Dedifferentiated amniotic fluid mesenchymal stem cell (primary cell): ENCODE data around the gene OGA.
A peak's percentile ranks its signal among the peaks of the same experiment; 100 is the strongest.

Experiments used
- DNase-seq: peaks from one replicate; pipeline ENCODE4 v3.0.0-alpha.2; 2016; ENCODE audit errors: extremely low spot score

OGA gene

DNA sequence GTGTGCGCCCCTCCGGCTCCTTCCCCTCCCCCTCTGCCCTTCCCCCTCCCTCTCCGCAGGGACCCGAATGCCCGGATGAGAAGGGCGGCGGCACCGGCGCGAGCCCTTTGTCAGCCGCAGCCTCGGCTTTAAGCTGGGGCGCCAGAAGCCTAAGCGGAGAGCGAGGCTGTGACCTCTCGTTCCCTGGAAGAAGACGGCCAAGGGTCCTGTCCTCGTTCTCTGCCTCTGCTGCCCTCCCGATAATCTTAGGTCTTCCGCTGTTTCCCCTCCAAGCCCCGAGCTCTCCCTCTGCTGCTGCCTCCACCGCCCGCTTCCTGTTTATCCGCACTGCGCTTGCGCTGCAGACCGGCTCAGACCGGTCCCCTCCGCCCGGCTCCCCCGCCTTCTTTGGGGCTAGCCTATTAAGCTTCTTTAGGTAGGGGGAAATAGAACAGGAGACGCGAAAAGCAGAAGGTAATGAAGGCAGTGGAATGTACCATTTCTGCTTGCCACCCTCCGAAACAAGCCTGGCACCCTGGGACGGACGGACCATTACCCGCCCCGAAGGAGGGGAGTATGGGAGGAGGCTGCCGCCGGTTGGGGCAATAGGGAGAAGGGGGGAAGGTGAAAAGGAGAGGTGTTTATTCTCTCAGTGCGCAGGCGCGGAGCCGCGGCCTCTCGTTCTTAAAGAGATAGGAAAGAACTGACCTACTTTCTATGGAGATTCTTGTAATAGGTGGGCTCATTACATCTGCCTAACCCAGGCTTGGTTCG is at the start of gene OGA:
OGA (minus strand) TSS at position 326 of the 753 bp plus-strand sequence. CDS start 422 bp downstream, outside the sequence.
- peak; percentile 99 for DNase-seq

DNA sequence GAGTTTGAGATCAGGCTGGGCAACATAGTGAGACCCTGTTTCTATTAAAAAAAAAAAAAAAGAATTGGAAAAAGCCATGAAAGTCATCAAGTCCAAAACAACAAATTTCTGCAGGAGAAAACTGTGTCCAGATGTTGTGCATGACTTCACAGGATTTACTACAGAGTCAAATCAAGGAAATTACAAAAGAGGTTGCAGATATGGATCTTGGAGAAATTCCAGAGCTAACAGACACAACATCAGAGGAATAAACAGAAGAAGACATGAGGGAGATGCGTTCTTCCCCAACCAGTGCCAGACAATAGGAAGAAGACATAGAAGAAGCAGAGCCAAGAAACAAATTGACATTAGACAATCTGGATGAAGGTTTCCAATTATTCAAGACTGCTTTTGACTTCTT is 49.7 kb upstream of the OGA start:
- DNase-seq = no peak

DNA sequence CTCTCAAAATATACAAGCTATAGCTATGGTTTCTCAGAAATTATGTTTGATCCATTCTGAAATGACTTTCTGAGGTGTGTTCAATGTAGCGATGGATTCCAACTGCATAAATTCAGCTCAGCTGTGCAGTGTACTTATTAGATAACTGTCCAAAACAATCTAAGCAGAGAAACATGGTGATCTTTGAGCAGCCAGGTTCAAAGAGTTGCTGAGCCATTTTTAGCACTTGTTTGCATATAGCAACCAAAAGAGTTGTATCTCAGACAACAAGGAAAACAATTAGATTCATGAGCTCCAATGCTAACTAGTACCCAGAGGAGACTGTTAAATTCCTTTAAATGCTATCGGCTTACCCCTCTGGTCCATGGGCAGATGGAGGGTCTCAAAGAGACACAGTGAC is 41.3 kb upstream of the OGA start:
- DNase-seq = no peak

DNA sequence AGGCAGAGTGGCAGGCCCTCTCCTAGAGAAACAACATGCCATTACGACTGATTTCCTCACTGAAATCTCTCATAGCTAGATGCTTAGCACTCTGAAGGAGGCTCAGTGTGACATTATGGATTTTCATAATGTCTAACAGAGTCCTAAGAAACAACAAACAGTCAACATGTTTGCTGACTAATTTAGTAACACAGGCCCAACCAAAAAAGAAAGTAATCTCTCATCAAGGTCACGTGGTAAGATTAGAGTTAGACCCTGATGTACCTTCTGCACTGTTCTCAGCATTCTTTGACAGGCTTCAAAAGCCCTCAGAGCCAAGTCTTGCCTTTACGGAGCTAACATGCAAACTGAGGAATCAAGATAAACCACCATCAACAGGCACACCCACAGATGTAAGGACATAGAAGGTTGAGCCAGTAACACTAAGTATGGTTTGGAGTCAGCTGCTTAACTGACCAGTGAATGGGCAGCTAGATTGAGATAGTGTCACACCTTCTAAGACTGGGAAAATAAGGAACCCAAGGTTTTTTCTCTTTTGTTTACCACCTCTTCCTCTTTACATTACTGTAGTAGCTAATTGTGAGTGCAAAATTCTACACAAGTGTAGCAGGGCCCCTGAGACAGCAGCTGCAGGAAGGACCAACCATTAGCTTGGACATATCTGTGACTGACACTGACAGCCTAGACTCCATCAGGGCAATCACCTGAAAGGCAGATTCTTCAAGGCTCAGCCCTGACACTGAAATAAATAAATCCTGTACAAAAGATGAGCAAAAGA is 40.7 kb upstream of the OGA start:
- no peak for DNase-seq

DNA sequence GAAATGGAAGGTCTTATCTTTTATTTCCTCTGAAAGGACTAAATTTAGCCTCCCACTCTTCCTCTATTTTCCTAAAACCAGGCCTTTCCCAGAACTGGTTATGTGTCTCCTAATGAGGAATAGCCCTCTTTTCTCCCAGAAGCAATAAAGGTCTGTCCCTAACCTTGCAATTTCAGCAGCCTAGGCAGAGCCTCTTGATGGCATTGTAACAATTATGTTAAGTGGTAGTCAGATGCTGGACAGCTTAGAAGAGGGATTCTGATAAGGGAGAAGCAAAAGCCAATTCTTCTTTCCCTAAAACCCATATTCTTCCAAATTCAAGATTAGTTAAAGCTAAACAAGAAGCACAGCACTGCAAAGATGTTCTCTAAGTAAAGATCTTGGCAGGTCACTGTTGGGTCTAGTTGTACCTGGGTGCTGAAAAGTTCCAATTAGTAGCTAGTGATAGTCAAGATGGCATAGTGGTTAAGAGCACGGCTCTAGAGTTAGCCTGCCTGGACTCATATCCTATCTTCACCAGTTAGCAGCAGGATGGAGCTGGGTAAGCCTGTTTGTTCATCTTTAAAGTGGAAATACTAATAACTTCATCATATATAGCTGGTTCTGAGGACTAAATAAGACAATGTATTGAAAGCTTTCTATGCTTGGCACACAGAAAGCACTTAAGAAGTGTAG is 39.7 kb upstream of the OGA start:
- DNase-seq = no peak

DNA sequence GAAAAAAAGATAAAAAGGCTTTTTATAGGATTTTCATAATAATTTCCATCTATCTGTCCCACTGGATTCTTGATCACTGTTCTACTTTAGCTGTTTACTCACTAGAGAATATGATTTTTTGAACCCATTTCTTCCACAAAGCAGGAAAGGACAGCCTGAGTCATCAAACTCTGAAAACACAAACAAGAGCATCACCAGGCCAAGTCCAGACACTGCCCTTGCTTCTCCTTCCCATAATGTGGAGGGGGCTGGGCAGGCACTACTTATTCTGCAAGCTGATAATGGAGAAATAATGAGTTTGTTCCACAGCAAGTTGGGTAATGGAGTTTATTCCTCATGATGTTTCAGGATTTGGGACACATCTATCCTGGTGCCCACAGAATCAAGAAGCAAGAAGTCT is 38.4 kb upstream of the OGA start:
- DNase-seq = no peak

DNA sequence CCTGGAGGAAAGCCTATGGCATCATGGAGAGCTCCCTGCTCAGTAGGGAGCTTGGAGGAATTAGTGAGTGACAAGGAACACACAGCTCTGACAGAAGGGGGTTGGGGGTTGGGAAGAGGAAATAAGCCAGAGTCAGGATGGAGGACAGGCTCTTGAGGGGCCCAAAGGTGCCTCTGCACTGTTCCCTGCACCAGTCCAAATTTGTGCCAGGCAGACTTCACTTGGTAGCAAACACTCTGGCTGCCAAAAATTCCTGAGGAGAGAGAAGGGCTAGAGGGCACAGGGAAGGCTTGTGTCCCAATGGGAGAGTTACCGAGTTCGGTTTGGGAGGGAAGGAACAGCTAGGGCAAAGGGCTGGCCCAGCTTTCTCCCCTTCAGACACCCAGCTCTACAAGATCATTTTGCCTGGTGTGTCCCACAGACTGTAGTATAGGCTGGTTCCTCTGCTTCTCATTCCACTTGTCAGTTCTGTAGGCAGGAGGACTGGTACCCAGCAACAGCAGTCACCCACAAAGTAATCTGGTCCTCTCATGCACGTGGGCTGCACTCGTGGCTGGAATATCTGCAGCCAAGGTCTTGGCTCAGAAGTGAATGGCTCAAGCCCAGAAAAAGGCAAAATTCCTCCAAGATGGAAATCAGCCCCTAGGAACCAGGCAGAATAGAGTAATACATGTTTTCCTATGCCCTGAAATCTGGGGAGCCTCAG is 33.3 kb upstream of the OGA start:
- no peak for DNase-seq

DNA sequence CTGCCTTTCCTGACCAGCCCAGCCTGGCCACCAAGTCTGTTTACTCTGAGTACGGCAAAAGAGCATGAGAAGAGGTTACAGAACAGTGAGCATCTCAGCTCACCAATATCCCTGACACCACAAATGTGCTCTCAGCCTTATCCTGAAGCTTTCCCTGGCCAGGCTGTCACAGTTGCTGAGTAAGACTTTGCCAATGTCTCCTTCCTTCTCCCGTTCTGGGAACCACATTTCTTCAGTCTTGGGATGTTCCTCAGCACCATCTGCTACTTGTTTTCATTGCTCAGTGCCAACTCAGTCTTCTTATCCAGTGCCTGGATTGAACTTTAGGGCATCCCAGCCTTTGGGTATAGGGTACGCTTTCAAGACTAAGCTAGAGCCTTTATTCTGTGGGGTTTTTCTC is 32.5 kb upstream of the OGA start:
- DNase-seq = no peak

DNA sequence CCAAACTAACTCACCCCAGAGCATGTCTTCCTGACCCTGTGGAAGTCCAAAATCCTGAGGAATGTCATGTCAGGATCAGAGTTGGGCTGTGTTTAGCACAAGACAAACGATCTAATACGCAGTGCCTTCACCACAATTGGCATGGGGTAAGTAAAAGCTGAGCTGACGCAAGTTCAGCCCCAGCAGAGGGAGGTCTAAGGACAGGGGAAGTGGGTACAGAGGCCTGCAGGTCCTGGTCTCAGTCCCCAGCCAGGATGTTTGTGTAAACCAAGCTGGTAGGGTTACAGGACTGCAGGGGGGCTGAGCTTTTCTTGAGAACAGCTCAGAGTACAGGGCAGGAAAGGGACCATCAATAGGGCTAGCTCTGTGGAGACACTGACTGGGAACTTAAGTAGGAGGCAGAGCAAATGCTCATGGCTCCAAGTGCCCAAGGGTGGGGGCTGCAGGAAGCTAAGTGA is 30.7 kb upstream of the OGA start:
- no peak for DNase-seq

DNA sequence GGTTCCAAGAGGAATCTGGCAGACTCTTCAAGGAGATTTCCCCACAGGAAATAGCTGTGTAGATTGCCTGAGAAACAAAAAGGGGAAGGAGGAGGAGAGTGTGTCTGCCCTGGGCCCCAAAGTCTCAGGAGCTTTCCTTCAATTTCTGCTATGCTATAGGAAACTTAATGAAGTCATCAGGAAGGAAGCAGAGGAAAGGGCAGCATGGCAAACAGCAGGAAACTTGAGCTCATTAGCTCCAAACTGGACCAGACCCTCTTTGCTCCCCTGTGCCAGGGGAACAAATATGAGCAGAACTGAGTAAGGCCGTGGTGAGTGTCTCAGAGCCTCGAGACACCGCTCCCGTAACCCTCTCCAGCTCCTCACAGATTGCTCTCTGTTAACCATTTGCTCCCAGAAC is 30.2 kb upstream of the OGA start:
- no peak for DNase-seq

DNA sequence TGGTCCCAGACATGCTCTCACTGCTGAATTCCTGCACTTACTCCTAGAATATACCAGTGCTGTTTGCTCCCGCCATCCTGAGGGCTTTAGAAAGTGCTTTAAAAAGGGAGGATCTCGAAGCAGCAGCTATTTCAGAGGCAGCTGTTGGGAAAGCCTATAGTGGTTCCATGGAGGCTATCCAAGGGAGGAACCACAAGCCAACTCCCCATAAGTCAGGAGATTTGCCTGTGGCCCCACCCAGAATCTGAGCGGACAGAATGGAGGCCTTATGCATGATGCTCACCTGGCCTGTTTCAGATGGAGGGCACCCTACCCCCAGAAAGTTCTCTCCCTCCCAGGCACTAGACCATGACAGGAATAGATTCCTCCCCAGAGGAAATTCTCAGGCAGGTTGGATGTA is 27.6 kb upstream of the OGA start:
- DNase-seq = no peak

DNA sequence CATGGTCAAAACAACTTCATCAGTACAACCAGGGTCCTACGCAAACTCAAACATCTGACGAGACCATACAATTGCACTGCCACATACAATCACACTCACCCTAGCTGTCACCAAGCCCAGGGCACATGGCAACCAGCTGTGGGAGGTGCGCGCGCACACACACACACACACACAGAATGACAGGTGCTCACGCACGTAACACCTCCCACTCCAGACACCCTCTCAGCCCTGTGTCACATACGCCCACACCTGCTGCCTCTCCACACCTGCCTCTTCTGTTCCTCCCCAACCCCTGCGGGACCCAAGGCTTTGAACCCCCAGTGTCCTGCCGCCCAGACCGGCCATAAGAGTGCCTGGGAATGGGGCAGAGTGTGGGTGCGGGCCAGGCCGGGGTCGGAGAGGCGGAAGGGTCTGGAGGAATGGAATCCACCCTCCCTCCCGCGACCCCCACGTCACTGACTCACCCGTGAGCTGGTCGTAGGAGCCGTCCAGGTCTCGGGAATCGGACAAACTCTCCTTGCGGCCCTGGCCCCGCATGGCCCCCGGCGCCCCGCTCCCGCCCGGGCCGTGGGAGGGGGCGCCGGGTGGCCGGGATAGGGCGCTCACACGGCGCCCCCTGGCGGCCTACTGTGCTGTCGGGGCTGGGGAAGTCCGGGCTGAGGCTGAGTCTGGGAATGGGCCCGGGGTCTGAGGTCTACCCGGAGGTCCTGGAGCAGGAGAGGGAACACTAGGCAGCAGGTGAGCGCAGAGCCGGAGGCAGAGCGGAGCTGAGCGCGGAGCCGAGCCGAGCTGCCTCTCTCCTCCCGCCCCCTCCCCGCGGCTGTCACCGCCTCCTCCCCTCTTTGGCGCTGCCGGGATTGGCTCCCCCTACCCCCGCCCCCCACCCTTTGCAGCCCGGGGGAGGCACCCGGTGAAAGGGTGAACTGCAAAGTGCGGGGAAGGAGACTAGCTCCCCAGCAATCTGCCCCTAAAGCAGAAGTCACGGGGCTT is 25.1 kb upstream of the OGA start, which contains the start of gene KCNIP2:
KCNIP2 (minus strand) TSS at position 769 of the 990 bp plus-strand sequence; CDS start at position 537, 232 bp downstream.
- no peak for DNase-seq

DNA sequence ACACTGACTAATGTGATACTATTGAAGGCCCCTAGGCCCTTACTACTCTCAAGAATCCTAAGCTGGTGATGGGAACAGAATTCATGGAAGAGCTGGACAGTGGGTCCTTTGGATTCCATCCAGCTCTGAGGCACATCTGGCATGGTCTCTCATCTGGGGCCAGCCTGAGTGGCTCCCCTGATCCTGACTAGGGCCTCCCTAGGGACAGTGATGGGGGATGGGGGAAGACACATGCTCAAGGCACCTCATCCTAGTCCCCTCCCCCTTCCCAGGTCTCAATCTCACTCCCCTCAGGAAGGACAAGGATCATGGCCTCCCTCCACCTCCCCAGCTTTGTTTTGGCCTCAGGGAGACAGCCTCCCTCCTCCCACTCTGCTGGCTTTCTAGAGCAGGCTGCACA is 23.6 kb upstream of the OGA start:
- DNase-seq = no peak

DNA sequence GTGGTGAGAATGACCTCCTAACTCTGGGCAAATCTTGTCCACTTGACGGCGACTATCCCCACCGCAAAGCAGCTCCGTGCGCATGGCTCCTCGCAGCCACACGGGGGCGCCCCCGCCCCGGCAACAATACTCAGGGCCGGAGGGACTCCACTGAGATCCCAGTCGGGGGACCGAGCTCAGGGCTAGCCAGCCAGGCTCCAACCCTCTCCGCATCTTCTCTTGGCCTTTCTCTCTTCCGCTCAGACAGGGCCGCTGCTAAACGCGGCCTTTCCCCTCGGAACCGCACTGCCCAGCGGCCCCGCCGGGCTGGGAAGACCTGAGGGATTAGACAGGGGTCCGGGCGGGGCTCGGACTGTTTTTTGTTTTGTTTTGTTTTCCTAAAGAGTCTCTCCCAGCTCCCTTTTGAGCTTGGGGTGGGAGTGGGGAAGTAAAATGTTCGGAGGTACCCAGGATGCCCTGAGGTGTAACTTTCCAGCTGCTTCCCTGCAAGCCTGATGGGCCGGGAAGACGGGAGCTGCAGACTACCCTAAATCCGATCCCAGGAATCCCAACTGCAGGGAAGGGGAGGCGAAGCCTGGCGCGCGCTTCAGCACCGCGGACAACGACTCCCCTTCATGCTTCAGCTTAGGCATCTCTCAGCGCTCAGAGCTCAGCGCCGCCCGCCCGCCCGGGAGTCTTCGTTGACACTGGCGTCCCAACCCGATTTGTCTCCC is 22.7 kb upstream of the OGA start:
- DNase-seq = peak; percentile 57

DNA sequence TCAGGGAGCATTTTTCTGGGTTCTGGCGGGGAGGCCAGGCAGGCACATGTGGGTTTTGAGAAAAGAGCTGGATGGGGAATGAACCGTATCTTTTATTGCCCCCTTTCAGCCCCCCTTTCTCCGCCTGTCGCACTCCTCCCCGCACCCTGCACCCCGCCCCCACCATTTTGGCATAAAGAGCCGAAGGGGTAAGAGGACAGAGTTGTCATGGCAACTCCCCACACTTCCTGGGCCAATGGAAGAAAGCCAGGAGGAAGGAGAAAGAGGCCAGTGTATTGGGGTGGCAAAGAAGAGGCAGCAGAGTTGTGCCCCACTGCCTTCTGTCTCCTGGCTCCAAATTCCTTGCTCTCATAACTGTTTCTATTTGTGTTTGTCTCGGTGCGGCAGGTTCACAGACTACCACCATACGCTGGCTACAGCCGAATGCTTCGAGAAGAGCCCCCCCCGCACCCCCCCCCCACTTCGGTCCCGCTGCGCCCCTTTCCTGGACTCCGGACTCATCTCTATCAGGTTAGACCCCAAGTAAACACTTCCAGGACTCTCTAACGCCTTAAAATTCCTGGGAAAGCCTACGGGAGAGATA is 21.9 kb upstream of the OGA start:
- no peak for DNase-seq

DNA sequence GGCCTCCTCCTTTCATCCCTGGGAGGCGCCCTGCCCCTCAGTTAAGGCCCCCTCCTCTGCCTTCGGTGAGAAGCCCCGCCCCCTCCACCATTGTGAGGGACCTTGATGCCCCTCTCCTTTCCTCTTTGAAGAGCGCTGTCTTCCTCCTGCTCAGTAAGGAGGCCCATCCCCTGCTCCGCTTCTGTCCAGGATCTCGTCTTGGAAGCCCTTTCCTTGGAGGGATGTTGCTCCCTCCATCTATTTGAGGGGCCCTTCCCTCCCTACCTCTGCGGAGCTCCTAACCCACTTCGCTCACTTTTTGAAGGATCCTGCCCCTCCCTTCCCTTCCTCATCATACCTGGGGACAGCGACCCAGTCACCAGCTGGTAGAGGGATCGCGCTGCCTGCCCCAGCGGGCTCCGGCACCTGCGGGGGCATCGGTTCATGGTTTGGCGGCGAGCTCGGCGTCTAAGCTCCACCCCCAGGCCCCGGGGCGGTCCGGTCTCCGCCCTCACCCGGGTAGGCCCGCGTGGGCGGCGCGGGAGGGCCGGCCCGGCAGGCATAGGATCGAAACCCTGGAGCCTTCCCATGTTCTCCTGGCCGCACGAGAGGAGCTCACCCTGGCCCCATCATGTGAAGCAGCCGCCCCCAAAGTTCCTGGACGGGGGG is 21.3 kb upstream of the OGA start:
- DNase-seq = no peak

DNA sequence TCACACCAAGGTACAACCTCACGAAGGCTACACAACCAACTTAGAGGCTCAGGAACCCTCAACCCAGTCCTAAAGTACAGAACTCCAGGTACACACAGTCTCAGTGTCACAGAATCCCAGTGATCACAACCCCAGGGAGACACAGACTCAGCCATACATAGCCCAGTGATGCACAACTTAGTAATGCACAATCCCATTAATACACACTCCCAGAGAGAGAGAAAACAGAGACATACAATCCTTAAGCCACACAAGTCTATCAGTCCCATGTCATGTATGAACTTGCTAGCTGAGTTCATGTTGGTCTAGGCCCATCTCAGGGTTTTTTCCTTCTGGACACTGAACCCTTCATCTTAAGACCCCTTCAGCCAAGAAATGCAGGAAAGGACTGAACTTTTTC is 20.8 kb upstream of the OGA start:
- DNase-seq = no peak

DNA sequence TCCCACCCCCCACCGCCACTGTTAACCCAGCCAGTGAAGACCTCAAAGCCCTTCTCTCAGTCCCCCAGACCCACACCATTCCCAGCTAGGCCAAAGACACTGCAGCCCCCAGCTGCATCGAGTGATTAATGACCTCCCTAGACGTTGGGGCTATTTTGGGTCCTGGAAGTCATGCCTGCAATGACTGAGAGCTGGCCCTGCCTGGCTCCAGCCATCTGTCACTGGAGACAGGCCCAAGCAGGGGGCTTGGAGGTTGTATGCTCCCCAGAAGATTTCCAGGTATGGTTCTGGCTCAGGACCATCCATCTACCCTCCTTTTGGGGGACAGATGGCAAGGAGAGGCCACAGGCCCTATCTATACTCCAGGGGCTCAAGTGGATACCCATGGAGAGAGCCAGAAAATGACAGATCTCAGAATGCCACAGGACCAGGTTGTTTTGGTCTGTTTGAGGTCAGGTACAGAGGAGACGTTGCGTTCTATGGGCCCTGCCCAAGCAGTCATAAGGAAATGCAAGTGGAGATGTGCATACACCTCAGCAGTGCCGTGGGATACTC is 20.2 kb upstream of the OGA start:
- no peak for DNase-seq

DNA sequence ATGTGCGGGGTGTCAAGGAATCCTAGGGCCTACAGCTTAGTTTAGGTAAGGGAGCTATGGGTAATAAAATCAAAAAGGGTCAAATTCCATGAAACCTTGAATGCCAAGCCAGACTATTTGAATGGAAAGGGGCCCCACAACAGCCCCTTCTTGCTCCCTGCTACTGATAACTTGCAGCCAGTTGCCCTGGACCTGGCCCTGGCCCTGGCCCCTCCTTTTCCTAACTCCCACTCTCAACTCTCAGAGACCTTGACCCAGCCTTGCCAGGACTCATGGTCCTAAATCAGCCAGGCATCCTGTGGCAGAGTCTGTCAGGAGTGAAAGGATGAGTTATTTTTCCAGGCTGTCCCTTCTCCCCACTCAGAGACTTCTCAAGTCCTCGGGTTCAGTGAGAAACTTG is 19.5 kb upstream of the OGA start:
- no peak for DNase-seq
